T-helper 2 cell (primary cell): Measurements from ENCODE around the gene FGF7.
"Not testable (repeated sequence)": the region's sequence is repeated elsewhere in the genome, so short reads cannot be mapped to it uniquely, and the experiment has no call there.

ENCODE experiments used
- DNase-seq, 5 experiments: peaks; one replicate each; pipeline versions ENCODE4 v3.0.0 to v3.0.0-alpha.2; 2012 to 2022
- total RNA-seq, 2 donors: gene quantifications; one replicate each; lab custom pipeline; 2026; lab: John Stamatoyannopoulos, UW

The FGF7 gene
- total RNA-seq, result 0 reads per million in 2 donors

DNA sequence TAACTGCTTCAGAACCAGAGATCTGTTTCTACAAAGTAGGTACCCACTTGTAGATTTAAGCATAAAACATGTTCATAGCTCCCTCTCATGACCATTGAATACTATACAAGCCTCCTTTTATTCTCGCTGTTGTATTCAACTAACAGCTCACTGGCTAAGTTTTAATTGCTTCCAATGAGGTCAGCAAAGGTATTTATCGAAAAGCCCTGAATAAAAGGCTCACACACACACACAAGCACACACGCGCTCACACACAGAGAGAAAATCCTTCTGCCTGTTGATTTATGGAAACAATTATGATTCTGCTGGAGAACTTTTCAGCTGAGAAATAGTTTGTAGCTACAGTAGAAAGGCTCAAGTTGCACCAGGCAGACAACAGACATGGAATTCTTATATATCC, at the start of gene FGF7:
Gene FGF7, plus strand, starts transcription at position 222 of the 400 bp plus-strand sequence. CDS start 1,056 bp downstream, outside the sequence.
- DNase-seq, result no peak

GRCh38 chr15:49379996-49380395, 43.0 kb upstream of the FGF7 start:
- no peak for DNase-seq

DNA sequence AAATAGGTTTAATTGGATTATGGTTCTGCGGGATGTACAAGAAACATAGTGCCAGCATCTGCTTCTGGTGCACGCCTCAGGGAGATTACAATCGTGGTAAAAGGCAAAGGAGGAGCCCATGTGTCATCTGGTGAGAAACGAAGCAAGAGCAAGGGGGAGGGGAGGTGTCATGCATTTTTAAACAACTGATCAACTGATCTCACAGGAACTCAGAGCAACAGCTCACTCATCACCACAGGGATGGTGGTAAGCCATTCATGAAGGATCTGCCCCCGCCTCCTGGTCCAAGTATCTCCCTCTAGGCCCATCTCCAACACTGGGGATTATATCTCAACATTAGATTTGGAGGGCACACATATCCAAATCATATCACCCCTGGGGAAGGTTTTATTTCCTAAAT, 42.1 kb upstream of the FGF7 start:
- DNase-seq, result no peak

DNA sequence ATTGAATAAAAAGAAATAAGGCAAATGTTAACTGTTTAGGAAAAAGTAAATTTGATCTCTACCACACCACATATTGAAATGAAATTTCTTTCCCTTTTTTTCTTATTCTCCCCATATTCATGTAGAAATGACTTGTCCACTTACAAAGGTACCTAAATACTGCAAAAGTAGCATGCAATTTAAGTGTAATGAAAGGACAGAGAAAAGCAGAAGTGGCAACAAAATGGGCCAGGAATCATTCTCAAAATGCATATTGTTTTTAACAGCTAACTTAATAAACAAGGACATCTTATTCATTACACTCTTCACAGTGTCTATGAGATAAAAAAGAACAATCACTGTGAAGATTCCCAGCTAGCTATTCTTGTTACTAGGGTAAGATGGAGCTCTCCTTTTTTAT, 40.6 kb upstream of the FGF7 start:
- DNase-seq, result no peak

DNA sequence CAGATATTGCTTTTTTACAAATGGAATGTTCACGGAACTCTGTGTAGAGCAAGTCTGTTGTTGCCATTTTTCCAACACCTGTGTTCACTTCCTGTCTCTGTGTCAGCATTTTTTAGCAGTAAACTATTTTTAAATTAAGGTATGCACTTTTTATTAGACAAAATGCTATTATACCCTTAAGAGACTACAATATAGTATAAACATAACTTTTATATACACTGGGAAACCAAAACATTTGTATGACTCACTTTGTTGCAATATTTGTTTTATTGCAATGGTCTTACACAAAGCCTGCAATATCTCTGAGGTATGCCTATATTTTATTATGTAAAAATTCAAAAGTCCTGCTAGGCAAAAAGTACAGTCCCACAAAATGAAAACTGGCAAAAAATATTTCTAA, 39.8 kb upstream of the FGF7 start:
- DNase-seq, result no peak

DNA sequence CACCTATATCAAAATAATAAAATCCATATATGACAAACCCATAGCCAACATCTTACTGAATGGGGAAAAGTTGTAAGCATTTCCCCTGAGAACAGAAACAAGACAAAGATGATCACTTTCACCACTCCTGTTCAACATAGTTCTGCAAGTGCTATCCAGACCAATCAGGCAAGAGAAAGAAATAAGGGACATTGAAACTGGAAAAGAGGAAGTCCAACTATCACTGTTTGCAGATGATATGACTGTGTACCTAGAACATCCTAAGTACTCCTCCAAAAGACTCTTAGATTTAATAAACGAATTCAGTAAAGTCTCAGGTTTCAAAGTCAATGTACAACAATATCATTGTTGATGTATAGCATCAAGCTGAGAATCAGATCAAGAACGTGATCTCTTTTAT, 35.6 kb upstream of the FGF7 start:
- DNase-seq, result no peak

GRCh38 chr15:49402515-49403296, 20.3 kb upstream of the FGF7 start:
- not testable (repeated sequence) for DNase-seq

DNA sequence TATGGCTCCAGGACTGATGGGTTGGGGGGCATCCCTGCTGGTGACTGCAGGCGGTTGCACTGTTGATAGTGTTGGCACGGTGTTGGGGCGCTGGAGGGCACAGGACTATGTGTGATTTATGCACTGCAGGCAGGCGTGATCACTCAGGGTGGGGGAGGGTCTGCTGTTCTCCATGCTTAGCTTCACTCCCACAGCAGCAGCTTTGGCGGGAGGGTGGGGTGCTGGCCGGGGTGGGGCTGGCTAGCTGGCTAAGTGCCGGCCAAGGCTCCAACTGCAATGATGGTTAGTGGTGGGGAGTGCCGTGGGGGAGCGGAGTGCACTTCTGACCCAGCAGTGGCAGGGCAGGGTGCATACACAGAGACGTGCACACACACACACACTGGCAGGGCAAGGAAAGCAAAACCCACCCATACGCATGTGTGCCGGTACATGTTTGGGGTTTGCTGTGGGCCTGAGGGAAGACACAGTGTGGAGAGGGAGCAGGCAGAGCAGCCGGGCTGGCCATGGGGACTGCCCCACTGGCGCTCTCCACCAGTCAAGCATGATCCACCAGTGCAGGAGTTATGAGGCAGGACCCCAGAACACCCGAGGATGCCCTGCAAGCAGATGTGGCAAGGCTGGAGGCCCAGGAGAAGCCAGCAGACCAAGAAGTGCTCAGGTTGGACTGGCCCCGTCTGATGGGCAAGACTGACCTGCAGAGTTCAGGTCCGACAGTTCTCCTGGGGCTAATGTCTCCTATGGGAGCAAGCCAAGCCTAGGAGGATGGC, 16.5 kb upstream of the FGF7 start:
- no peak for DNase-seq

DNA sequence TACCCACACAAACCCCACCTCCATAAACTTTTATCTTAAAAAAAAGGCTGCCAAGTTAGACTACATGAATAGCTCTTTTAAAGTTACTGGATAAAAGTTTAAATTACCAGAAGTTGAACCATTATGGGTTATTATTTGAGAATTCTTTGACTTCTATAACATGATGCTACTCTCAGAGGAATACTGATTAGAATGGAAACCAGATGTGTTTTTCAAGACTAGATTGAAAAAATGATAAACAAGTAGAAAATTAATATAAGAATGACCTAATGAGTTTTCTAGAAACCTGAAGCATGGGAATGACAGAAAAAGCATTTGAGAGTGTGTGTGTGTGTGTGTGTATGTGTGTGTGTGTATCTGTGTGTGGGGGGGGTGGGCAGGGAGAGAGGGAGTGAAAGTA, 12.4 kb upstream of the FGF7 start:
- no peak for DNase-seq

DNA sequence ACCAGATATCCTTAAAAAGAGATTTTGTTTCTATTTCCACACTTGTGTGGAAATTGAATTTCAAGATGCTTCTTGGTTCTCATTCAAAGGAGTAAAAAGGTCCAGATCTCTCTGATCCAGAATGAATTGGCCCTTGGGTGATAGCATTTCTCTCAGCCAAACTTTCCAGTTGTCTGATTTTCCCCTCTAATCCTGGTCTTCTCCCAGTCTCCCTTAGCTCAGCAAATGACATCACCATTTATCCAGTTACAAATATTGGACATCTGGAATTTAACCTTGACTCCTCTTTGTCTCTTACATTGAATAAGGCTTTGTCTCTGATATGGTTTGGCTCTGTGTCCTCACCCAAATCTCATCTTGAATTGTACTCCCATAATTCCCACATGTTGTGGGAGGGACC, 10.2 kb upstream of the FGF7 start:
- no peak for DNase-seq

- DNase-seq, result no peak
These were observed 7.9 kb upstream of the FGF7 start for GRCh38 chr15:49415149-49415548.

GRCh38 chr15:49415638-49416037, 7.4 kb upstream of the FGF7 start:
- no peak for DNase-seq

- no peak for DNase-seq
These were observed 4.2 kb upstream of the FGF7 start for GRCh38 chr15:49418811-49419210.

GRCh38 chr15:49421991-49422390, 1.1 kb upstream of the FGF7 start:
- peak in 2 of 5 experiments; percentile 22 to 72 for DNase-seq

- no peak for DNase-seq
These were observed 984 bp downstream of the FGF7 start for GRCh38 chr15:49423901-49424550.

- no peak for DNase-seq
These were observed 1.9 kb downstream of the FGF7 start for GRCh38 chr15:49424954-49425353.

DNA sequence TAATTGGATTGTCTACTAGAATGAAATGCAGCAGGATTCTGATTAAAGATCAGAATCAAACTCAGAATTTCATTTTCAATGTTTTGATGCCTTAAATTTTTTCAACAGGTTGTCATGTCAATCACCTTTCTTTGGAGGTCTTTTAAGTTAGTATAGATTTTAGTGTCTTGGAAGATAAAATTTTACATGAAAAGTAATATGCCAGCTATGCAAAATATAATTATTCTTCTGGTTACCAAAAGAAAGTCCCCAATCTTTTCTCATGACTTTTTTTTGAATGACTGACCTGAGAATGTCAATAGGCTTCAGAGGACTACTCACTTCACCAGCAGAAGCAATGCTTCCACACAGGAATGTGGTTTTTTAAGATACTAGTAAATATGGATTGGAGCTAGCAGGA, 4.3 kb downstream of the FGF7 start:
- DNase-seq, result no peak

GRCh38 chr15:49428409-49429095, 5.5 kb downstream of the FGF7 start:
- DNase-seq, result no peak

- peak in 1 of 5 experiments; percentile 4 for DNase-seq
These were observed 7.0 kb downstream of the FGF7 start for GRCh38 chr15:49430046-49430445.

DNA sequence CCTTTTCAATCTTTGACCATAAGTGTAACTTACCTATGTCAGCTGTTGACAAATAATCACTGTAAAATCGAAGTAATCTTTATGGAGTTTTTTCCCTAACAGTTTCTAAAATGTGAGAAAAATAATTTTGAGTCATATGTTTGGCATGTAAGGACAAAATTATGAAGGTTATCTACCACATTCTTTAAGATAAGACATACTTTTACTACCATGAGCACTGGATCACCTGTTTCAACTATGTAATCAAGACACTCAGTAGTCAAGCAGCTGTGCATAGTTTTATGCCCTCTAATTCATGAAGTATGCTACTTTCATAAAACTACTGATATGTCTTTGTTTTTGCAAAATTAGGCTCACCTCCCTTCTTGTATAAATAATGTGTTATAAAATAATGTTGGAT, 12.1 kb downstream of the FGF7 start:
- no peak for DNase-seq

GRCh38 chr15:49436751-49437150, 13.7 kb downstream of the FGF7 start:
- no peak for DNase-seq

DNA sequence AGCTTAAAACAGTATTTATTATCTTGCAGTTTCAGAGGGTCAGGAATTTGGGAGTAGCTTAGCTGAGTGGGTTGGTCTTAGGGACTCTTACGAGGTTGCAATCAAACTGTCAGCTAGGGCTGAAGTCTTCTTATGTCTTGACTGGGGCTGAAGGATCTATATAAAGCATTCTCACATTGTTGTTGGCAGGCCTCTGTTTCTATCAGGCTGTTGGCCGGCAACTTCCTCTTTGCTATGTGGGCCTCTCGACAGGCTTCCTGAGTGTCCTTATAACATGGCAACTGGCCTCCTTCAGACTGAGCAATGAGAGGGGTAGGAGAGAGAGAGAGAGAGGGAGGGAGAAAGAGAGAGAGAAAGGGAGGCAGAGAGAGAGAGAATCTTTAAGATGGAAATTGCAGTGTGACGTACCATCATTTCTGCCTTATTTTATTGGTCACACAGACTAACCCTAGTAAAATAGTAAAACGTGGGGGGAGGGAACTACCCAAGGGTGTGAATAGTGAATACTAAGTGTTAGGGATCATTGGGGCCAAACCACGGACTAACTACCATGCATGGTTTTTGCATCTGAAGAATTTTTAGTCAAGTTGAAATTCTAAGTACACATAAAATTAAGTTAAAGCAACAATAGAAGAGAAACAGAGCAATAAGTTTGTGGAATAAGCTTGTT, 16.1 kb downstream of the FGF7 start:
- no peak for DNase-seq
